ENCODE measurements around the gene TOGARAM2. TPM values are rescaled to one million over a fixed set of nuclear protein-coding genes. Genes with fewer than 3 reads are reported as not detected.

Gene TOGARAM2
- total RNA-seq, 2 donors from 2014 or later: 4.0 to 4.3 TPM

GRCh38 chr2:28995765-28996750 is 15.0 kb downstream of the TOGARAM2 start:
- Mint-ChIP-seq H3K27ac (no peak overlapping the region), H3K4me1 (ENCODE audit: low read depth) (peaks cover 11% of the 10 kb centered on the region), H3K27me3 (ENCODE audit: low read depth) (no peaks in the 10 kb centered on the region), H3K4me3 (no peak overlapping the region), H3K36me3 (ENCODE audit: insufficient read depth in 2 of 2) (no peaks in the 10 kb centered on the region), H3K9me3 (no peaks in the 10 kb centered on the region)
- ATAC-seq (replicated peaks in 1 of 2) (no peak), DNase-seq (no peak)

- ATAC-seq (replicated peaks in 1 of 2) (no peak), DNase-seq (no peak)
- Mint-ChIP-seq H3K4me3 (no peak overlapping the region), H3K9me3 (no peaks in the 10 kb centered on the region), H3K4me1 (ENCODE audit: low read depth) (peaks cover 15% of the 10 kb centered on the region), H3K27me3 (ENCODE audit: low read depth) (no peaks in the 10 kb centered on the region), H3K27ac (no peak overlapping the region), H3K36me3 (ENCODE audit: insufficient read depth in 2 of 2) (no peaks in the 10 kb centered on the region)
Observed at GRCh38 chr2:28997237-28997846, 16.2 kb downstream of the TOGARAM2 start.

- Mint-ChIP-seq H3K36me3 (ENCODE audit: insufficient read depth in 2 of 2) (no peaks in the 10 kb centered on the region), H3K27ac (no peak overlapping the region), H3K9me3 (no peaks in the 10 kb centered on the region), H3K4me3 (no peak overlapping the region), H3K4me1 (ENCODE audit: low read depth) (peaks cover 15% of the 10 kb centered on the region), H3K27me3 (ENCODE audit: low read depth) (no peaks in the 10 kb centered on the region)
- ATAC-seq (replicated peaks in 1 of 2) (no peak), DNase-seq (no peak)
Observed at GRCh38 chr2:28997847-28998735, 17.0 kb downstream of the TOGARAM2 start.

DNA sequence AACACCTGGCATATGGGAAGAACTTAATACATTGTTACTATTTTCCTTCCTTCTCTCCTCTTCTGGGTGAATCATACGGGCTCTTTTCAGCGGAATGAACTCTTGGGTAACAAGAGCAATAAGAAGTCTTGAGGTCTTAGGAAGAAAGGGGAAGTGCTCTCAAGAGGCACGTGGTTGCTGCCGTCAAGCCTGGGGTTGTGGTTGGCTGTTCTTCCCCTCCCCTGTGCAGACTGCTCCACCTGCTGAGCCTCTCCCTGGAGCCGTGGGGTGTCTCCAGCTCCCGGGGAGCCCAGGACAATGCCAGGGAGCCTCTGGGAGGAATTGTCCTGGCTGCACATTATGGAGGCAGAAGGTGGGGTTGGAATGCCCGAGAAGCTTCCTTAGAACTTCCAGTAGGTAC is 19.4 kb downstream of the TOGARAM2 start:
- Mint-ChIP-seq H3K27me3 (ENCODE audit: low read depth) (no peaks in the 10 kb centered on the region), H3K36me3 (ENCODE audit: insufficient read depth in 2 of 2) (no peaks in the 10 kb centered on the region), H3K27ac (peak overlapping the region; percentile 7), H3K4me1 (ENCODE audit: low read depth) (peaks cover 15% of the 10 kb centered on the region), H3K9me3 (no peaks in the 10 kb centered on the region), H3K4me3 (no peak overlapping the region)
- DNase-seq (no peak), ATAC-seq (replicated peaks in 1 of 2) (peak; percentile 66 to 80)

DNA sequence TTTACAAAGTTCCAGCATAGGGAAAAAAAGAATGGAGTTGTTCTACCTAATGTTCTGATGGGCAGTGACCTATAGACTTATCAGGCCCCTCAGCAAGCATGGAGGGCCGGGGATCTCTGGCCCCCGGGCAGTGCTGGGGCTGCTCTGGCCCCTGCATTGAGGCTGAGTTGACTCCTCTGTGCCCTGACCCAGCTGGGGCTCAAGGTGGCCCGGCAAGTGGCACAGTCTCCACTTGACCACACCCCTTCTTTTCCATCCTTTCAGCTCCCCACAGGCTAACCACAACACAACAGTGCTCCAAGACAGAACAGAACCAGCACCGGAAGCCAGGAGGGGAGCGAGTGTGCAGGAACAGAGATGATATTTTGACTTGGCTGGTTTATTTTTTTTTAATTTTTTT is 19.9 kb downstream of the TOGARAM2 start:
- H3K4me3 Mint-ChIP-seq: no peak overlapping the region
- H3K27me3 Mint-ChIP-seq (ENCODE audit: low read depth): no peaks in the 10 kb centered on the region
- H3K27ac Mint-ChIP-seq: no peak overlapping the region
- H3K36me3 Mint-ChIP-seq (ENCODE audit: insufficient read depth in 2 of 2): no peaks in the 10 kb centered on the region
- no peaks in the 10 kb centered on the region for H3K9me3 Mint-ChIP-seq
- DNase-seq: no peak
- ATAC-seq (replicated peaks in 1 of 2): peak; percentile 20 to 24
- H3K4me1 Mint-ChIP-seq (ENCODE audit: low read depth): peaks cover 15% of the 10 kb centered on the region

- H3K9me3 Mint-ChIP-seq: no peaks in the 10 kb centered on the region
- DNase-seq (no peak), ATAC-seq (replicated peaks in 1 of 2) (peak in 1 of 2 donors; percentile 15)
- no peak overlapping the region for H3K4me3 Mint-ChIP-seq
- H3K4me1 Mint-ChIP-seq (ENCODE audit: low read depth): peaks cover 15% of the 10 kb centered on the region
- no peaks in the 10 kb centered on the region for H3K27me3 Mint-ChIP-seq (ENCODE audit: low read depth)
- H3K36me3 Mint-ChIP-seq (ENCODE audit: insufficient read depth in 2 of 2): no peaks in the 10 kb centered on the region
- H3K27ac Mint-ChIP-seq: no peak overlapping the region
Observed at GRCh38 chr2:29001806-29002205, 20.7 kb downstream of the TOGARAM2 start.

DNA sequence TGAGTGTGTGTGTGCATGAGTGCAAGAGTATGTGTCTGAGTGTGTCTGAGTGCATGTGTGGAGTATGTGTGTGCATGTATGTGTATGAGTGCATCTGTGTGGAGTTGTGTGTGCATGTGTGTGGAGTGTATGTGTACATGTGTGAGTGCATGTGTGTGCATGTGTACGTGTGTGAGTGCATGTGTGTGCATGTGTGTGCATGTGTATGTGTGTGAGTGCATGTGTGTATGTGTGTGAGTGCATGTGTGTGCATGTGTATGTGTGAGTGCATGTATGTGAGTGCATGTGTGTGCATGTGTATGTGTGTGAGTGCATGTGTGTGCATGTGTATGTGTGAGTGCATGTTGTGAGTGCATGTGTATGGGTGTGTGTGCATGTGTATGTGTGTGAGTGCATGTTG is 23.7 kb downstream of the TOGARAM2 start:
- no peak for DNase-seq

DNA sequence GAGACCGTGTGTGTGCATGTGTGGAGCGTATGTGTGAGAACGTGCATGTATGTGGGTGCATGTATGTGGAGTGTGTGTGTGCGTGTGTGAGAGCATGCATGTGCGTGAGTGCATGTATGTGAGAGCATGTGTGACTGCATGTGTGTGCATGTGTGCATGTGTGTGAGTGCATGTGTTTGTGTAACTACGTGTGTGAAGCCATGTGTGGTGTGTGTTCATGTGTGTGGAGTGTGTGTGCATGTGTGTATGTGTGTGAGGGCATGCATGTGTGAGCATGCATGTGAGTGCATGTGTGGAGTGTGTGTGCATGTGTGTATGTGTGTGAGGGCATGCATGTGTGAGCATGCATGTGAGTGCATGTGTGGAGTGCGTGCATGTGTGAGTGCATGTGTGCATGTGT is 24.2 kb downstream of the TOGARAM2 start:
- ATAC-seq (replicated peaks in 1 of 2) (no peak), DNase-seq (no peak)
- Mint-ChIP-seq H3K4me3 (no peak overlapping the region), H3K27me3 (ENCODE audit: low read depth) (no peaks in the 10 kb centered on the region), H3K4me1 (ENCODE audit: low read depth) (peaks cover 25% of the 10 kb centered on the region), H3K9me3 (no peaks in the 10 kb centered on the region), H3K36me3 (ENCODE audit: insufficient read depth in 2 of 2) (no peaks in the 10 kb centered on the region), H3K27ac (no peak overlapping the region)

More for the DNA sequence above, 23.7 kb downstream of the TOGARAM2 start:
- Mint-ChIP-seq H3K36me3 (ENCODE audit: insufficient read depth in 2 of 2) (no peaks in the 10 kb centered on the region), H3K9me3 (no peaks in the 10 kb centered on the region), H3K4me1 (ENCODE audit: low read depth) (peaks cover 25% of the 10 kb centered on the region), H3K27ac (no peak overlapping the region), H3K4me3 (no peak overlapping the region), H3K27me3 (ENCODE audit: low read depth) (no peaks in the 10 kb centered on the region)
- no peak for ATAC-seq (replicated peaks in 1 of 2)

DNA sequence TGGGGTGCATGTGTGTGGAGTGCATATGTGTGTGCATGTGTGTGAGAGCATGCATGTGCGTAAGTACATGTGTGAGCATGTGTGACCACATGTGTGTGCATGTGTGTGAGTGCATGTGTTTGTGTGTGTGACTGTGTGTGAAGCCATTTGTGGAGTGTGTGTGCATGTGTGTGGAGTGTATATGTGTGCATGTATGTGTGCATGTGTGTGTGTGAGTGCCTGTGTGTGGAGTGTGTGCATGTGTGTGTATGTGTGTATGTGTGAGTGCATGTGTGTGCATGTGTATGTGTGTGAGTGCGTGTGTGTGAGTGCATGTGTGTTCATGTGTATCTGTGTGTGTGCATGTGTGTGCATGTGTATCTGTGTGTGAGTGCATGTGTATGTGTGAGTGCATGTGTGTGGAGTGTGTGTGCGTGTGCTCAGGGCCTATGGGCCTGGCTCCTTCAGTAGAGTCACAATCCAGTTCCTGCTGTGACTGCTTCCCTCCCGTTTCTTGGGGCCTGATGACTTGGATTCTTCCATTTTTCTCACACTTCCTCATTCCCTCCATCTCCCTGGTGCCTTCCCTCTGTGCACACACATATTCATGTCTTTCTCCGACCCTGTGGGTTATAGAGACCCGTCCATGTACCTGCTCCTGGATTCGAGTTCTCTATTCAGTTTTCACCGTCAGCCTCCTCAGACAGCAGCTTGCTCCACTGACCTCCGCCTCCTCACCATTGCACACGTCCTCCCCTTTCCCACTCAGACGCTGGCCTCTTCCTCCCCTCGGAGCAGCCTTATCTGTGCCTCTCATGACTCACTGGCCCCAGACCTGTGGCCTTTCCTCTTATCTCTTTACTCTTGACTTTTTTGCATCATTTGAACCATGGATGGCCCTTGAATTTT is 25.2 kb downstream of the TOGARAM2 start:
- no peaks in the 10 kb centered on the region for H3K27me3 Mint-ChIP-seq (ENCODE audit: low read depth)
- H3K4me1 Mint-ChIP-seq (ENCODE audit: low read depth): peaks cover 32% of the 10 kb centered on the region
- no peak overlapping the region for H3K27ac Mint-ChIP-seq
- DNase-seq (no peak), ATAC-seq (replicated peaks in 1 of 2) (no peak)
- H3K36me3 Mint-ChIP-seq (ENCODE audit: insufficient read depth in 2 of 2): no peaks in the 10 kb centered on the region
- no peaks in the 10 kb centered on the region for H3K9me3 Mint-ChIP-seq
- no peak overlapping the region for H3K4me3 Mint-ChIP-seq

DNA sequence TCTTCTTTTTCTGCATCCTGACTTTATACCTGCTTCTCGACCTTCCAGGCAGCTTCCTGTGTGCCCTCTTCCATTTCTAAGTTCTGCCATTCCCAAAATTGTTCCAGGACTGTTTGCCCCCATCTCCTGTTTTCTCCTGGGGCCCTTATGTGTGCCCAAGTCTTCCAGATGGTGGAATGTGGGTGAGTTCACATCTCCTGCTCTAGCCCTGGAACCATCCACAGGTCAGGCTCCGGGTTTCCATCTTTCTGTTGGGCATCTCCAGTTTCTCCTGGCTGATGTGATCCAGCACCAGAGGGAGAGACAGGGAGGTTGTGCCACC is 25.8 kb downstream of the TOGARAM2 start:
- Mint-ChIP-seq H3K9me3 (no peaks in the 10 kb centered on the region), H3K36me3 (ENCODE audit: insufficient read depth in 2 of 2) (no peaks in the 10 kb centered on the region), H3K4me1 (ENCODE audit: low read depth) (peaks cover 34% of the 10 kb centered on the region), H3K27me3 (ENCODE audit: low read depth) (no peaks in the 10 kb centered on the region), H3K27ac (no peak overlapping the region), H3K4me3 (no peak overlapping the region)
- DNase-seq: no peak
- no peak for ATAC-seq (replicated peaks in 1 of 2)

DNA sequence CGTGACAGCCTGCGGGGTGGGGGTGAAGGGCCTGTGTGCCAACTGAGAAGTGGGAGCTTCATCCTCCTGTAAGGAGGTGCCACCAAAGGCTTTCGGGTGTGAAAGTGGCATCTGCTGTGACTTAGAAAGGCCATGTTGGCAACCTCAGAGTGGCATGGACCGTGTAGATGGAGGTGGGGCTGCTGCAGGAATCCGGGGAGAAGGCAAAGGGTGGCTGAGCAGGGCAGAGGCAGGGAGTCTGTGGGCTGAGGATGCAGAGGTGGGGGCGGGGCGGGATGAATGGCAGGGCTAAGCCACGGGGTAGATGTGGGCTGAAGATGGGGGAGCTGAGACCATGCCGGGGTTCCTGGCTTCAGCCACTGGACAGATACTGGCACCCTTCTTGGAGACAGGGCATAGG is 28.2 kb downstream of the TOGARAM2 start:
- H3K9me3 Mint-ChIP-seq: no peaks in the 10 kb centered on the region
- H3K27me3 Mint-ChIP-seq (ENCODE audit: low read depth): no peaks in the 10 kb centered on the region
- H3K4me3 Mint-ChIP-seq: peak overlapping the region; percentile 32 to 39
- no peaks in the 10 kb centered on the region for H3K36me3 Mint-ChIP-seq (ENCODE audit: insufficient read depth in 2 of 2)
- H3K27ac Mint-ChIP-seq: peak overlapping the region; percentile 75
- H3K4me1 Mint-ChIP-seq (ENCODE audit: low read depth): peaks cover 53% of the 10 kb centered on the region
- ATAC-seq (replicated peaks in 1 of 2) (no peak), DNase-seq (no peak)

Measured in activated T-cell treated with anti-CD3 and anti-CD28 coated beads, Interleukin-2, amount 50 U/mL, for 72 hours (primary cell).